ENCODE data around the gene LPIN1. TPM values are rescaled to one million over a fixed set of nuclear protein-coding genes. Genes with fewer than 3 reads are reported as not detected.

The LPIN1 gene
- total RNA-seq, 1 experiment from 2014 or later: 13.9 TPM

GRCh38 chr2:11742702-11743357 lies 3.6 kb upstream of the LPIN1 start (continued):
- TF ChIP-seq AFF4 (CRISPR knock-in tag; IDR thresholded peaks at IDR 0.05; ENCODE audit: borderline replicate concordance) (no peak), TCF7 (CRISPR knock-in tag; IDR thresholded peaks at IDR 0.05; ENCODE audit: low read depth) (no peak), TEAD4 (CRISPR knock-in tag; IDR thresholded peaks at IDR 0.05) (no peak)

GRCh38 chr2:11743366-11743765 lies 3.1 kb upstream of the LPIN1 start:
- Mint-ChIP-seq H3K9me3 (no peaks in the 10 kb centered on the region; the same call in 1 of the 2 replicates), H3K27me3 (ENCODE audit: low read depth) (peaks cover 13% of the 10 kb centered on the region), H3K4me3 (no peak overlapping the region), H3K36me3 (no peaks in the 10 kb centered on the region), H3K27ac (no peak overlapping the region), H3K4me1 (peaks cover 53% of the 10 kb centered on the region)
- DNase-seq (ENCODE audit: low spot score): no peak
- ChIA-PET CTCF (interaction anchor here (0.6 to 4.6 kb wide), 11 partner anchors 11 to 1014 kb away, joined by 3 to 64 read pairs (median 6); no protein-coding TSS in a partner anchor), POLR2A (no interaction called here)
- no peak for ATAC-seq
- TF ChIP-seq IRF2 (CRISPR knock-in tag; IDR thresholded peaks at IDR 0.05; ENCODE audit: borderline replicate concordance, low read depth) (no peak), JAZF1 (CRISPR knock-in tag; IDR thresholded peaks at IDR 0.05) (no peak), FOXP1 (CRISPR knock-in tag; IDR thresholded peaks at IDR 0.05; ENCODE audit: borderline replicate concordance) (no peak), SMAD4 (CRISPR knock-in tag; IDR thresholded peaks at IDR 0.05) (no peak), ZNF219 (CRISPR knock-in tag; IDR thresholded peaks at IDR 0.05; ENCODE audit: borderline replicate concordance) (no peak), NR1H2 (CRISPR knock-in tag; IDR thresholded peaks at IDR 0.05) (no peak), ELF4 (CRISPR knock-in tag; IDR thresholded peaks at IDR 0.05; ENCODE audit: low read depth) (no peak), MLX (CRISPR knock-in tag; IDR thresholded peaks at IDR 0.05) (no peak), SOX15 (CRISPR knock-in tag; IDR thresholded peaks at IDR 0.05) (no peak), NR2C2 (CRISPR knock-in tag; IDR thresholded peaks at IDR 0.05) (no peak), USF2 (CRISPR knock-in tag; IDR thresholded peaks at IDR 0.05) (no peak), NFATC4 (CRISPR knock-in tag; IDR thresholded peaks at IDR 0.05) (no peak), ZMAT4 (CRISPR knock-in tag; IDR thresholded peaks at IDR 0.05) (no peak)

GRCh38 chr2:11743846-11744553 lies 2.4 kb upstream of the LPIN1 start:
- peaks cover 13% of the 10 kb centered on the region for H3K27me3 Mint-ChIP-seq (ENCODE audit: low read depth)
- peak; percentile 62 for ATAC-seq
- peak overlapping the region; percentile 90 for H3K27ac Mint-ChIP-seq
- no peaks in the 10 kb centered on the region for H3K36me3 Mint-ChIP-seq
- DNase-seq (ENCODE audit: low spot score): peak; percentile 77
- ChIA-PET CTCF (interaction anchor here (0.6 to 4.6 kb wide), 18 partner anchors 9 to 1015 kb away, joined by 3 to 64 read pairs (median 4); no protein-coding TSS in a partner anchor), POLR2A (interaction anchor here (0.5 to 0.7 kb wide), 2 partner anchors 41 to 78 kb away, joined by 3 read pairs; no protein-coding TSS in a partner anchor)
- H3K9me3 Mint-ChIP-seq: no peaks in the 10 kb centered on the region; the same call in 1 of the 2 replicates
- no peak overlapping the region for H3K4me3 Mint-ChIP-seq
- peaks cover 55% of the 10 kb centered on the region for H3K4me1 Mint-ChIP-seq
- no peak for TF ChIP-seq ZNF219 (CRISPR knock-in tag; IDR thresholded peaks at IDR 0.05; ENCODE audit: borderline replicate concordance)
- TF ChIP-seq E2F5 (CRISPR knock-in tag; IDR thresholded peaks at IDR 0.05): no peak
- no peak for TF ChIP-seq ZNF263 (CRISPR knock-in tag; IDR thresholded peaks at IDR 0.05; ENCODE audit: low read depth)
- no peak for TF ChIP-seq ESRRA (CRISPR knock-in tag; IDR thresholded peaks at IDR 0.05; ENCODE audit: borderline replicate concordance)
- TF ChIP-seq SP1 (CRISPR knock-in tag; conservative IDR thresholded peaks at IDR 0.05): peak; percentile 62; the same call in 1 of the 2 replicates
- no peak for TF ChIP-seq ZNF512 (CRISPR knock-in tag; IDR thresholded peaks at IDR 0.05; ENCODE audit: borderline replicate concordance)
- 0 out of 2 replicates have a peak, but pooled peaks have one; percentile 39 for TF ChIP-seq MYBL2 (CRISPR knock-in tag; IDR thresholded peaks at IDR 0.05)
- 0 out of 2 replicates have a peak, but pooled peaks have one; percentile 45 for TF ChIP-seq NFE2L1 (CRISPR knock-in tag; IDR thresholded peaks at IDR 0.05)
- TF ChIP-seq CREM (CRISPR knock-in tag; IDR thresholded peaks at IDR 0.05): no peak
